ENCODE results near the gene COLEC11. TPM values are rescaled to one million over a fixed set of nuclear protein-coding genes. Genes with fewer than 3 reads are reported as not detected.

The COLEC11 gene
- total and polyA plus RNA-seq, 10 donors, result 0.64 to 8.0 (median 3.1) TPM

DNA sequence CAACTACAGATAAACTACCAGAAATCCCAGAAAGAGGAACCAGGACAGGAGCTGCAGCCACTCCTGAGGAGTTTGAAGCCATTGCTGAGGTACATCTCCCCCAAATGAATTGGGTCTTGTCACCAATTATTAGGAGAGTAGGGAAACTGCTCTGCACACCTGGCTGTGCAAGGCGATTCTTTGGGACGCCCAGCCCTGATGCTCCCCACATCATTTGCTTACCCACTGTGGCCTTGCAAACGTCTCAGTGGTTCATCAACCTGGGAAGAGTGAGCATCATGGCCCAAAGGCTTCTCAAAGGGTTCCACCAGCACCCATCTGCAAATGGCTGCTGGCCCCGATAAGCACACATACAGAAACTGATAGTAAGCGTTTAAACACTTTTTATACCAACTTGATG, 86.7 kb downstream of the COLEC11 start:
- H3K27me3 ChIP-seq (replicated peaks in 1 of 7), result no peaks in the 10 kb centered on the region
- H3K36me3 ChIP-seq, result no peaks in the 10 kb centered on the region
- DNase-seq, result no peak
- H3K27ac ChIP-seq, result no peak overlapping the region
- TF ChIP-seq, protein P1, sequence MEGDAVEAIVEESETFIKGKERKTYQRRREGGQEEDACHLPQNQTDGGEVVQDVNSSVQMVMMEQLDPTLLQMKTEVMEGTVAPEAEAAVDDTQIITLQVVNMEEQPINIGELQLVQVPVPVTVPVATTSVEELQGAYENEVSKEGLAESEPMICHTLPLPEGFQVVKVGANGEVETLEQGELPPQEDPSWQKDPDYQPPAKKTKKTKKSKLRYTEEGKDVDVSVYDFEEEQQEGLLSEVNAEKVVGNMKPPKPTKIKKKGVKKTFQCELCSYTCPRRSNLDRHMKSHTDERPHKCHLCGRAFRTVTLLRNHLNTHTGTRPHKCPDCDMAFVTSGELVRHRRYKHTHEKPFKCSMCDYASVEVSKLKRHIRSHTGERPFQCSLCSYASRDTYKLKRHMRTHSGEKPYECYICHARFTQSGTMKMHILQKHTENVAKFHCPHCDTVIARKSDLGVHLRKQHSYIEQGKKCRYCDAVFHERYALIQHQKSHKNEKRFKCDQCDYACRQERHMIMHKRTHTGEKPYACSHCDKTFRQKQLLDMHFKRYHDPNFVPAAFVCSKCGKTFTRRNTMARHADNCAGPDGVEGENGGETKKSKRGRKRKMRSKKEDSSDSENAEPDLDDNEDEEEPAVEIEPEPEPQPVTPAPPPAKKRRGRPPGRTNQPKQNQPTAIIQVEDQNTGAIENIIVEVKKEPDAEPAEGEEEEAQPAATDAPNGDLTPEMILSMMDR (IDR thresholded peaks at IDR 0.05 in 8 of 11, conservative IDR thresholded peaks at IDR 0.05 in 3 of 11), result no peak
- TF ChIP-seq POLR2A (IDR thresholded peaks at IDR 0.05) (no peak), POLR2AphosphoS5 (IDR thresholded peaks at IDR 0.05) (no peak)
- no peak overlapping the region for H3K4me3 ChIP-seq
- no peaks in the 10 kb centered on the region for H3K4me1 ChIP-seq
- no peaks in the 10 kb centered on the region for H3K9me3 ChIP-seq
- intact Hi-C loops (cut with DNase I; ENCODE audit: low total_unique reads), result no loop called here
- 73 to 87% (median 84%) methylated on average over 5 of the region's 5 CpGs for WGBS, 5 donors

DNA sequence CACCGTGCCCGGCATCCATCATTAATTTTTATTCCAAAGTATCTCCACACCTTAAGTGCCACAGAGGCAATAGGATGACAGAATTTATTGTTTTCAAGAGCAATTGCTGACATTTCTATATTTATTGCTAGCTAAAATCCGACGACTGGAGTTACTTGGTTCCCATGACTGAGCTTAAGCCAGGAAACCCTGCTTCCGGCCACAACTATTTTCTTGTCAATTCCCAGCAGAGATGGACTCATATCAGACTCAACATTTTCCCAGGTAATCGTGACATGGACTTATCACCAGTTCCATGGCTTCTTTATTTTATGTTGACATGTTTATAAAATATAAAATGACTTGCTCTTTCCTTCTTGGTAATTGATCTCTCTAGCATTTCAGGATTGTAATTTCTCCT, 87.9 kb downstream of the COLEC11 start:
- H3K9me3 ChIP-seq, result no peaks in the 10 kb centered on the region
- intact Hi-C loops (cut with DNase I; ENCODE audit: low total_unique reads), result no loop called here
- H3K4me3 ChIP-seq, result no peak overlapping the region
- no peaks in the 10 kb centered on the region for H3K4me1 ChIP-seq
- no peaks in the 10 kb centered on the region for H3K36me3 ChIP-seq
- H3K27ac ChIP-seq, result no peak overlapping the region
- TF ChIP-seq, protein P1 (IDR thresholded peaks at IDR 0.05 in 8 of 11, conservative IDR thresholded peaks at IDR 0.05 in 3 of 11), result no peak
- no peak for TF ChIP-seq POLR2AphosphoS5 (IDR thresholded peaks at IDR 0.05)
- TF ChIP-seq POLR2A (IDR thresholded peaks at IDR 0.05), result no peak
- DNase-seq, result no peak
- WGBS, 5 donors, result 65 to 77% (median 70%) methylated on average over 6 of the region's 6 CpGs
- H3K27me3 ChIP-seq (replicated peaks in 1 of 7), result no peaks in the 10 kb centered on the region

DNA sequence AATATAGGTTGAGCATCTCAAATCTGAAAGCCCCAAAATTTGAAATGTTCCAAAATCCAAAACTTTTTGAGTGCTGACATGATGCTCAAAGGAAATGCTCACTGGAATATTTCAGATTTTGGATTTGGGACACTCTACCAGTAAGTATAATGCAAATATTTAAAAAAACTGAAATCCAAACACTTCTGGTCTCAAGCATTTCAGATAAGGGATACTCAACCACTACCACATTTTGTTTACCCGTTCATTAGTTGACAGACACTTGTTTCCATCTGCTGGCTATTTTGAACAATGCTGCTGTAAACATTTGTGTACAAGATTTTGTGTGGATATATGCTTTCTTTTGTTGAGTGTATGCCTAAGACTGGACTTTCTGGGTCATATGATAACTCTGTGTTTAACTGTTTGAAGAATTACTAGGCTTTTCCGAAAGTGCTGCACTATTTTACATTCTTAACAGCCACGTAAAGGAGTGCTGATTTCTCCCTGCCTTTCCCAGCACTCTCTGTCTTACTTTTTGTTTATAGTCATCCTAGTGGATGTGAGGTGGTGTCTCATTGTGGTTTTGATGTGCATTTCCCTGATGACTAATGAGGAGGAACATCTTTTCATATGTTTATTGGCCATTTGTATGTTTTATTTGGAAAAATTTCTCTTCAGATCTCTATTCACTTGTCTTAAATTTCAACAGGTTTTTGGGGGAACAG, 89.0 kb downstream of the COLEC11 start:
- WGBS, 5 donors, result 69 to 82% (median 71%) methylated on average over 3 of the region's 3 CpGs
- no peak for DNase-seq
- Histone ChIP-seq H3K9me3 (no peaks in the 10 kb centered on the region), H3K27ac (no peak overlapping the region), H3K4me1 (no peaks in the 10 kb centered on the region), H3K36me3 (no peaks in the 10 kb centered on the region), H3K27me3 (replicated peaks in 1 of 7) (no peaks in the 10 kb centered on the region), H3K4me3 (no peak overlapping the region)
- TF ChIP-seq POLR2AphosphoS5 (IDR thresholded peaks at IDR 0.05) (no peak), POLR2A (IDR thresholded peaks at IDR 0.05) (no peak)
- TF ChIP-seq, protein P1 (IDR thresholded peaks at IDR 0.05 in 8 of 11, conservative IDR thresholded peaks at IDR 0.05 in 3 of 11), result no peak
- intact Hi-C loops (cut with DNase I; ENCODE audit: low total_unique reads), result no loop called here

DNA sequence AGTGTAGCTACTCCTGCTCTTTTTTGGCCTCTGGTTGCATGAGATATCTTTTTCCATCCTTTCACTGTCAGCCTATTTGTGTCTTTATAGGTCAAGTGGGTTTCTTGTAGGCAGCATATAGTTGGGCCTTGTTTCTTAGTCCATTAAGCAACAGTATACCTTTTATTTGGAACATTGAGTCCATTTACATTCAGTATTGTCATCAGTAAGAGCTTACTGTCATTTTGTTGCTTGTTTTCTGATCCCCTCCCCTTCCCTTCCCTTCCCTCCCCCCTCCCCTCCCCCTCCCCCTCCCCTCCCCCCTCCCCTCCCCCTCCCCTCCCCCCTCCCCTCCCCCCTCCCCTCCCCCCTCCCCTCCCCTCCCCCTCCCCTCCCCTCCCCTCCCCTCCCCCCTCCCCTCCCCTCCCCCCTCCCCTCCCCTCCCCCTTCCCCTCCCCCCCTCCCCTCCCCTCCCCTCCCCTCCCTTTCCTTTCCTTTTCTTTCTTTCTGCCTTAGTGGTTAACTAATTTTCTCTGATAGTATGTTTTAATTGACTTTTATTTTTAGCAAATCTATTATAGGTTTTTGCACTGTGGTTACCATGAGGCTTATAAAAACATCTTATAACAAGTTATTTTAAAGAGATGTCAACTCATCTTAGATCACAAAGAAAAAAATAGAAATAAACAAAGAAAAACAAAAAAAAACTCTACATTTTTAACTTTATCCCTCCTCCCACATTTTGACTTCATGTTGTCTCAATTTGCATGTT, 95.3 kb downstream of the COLEC11 start:
- Histone ChIP-seq H3K27me3 (replicated peaks in 1 of 7) (peaks cover 0 to 12% (median 0%) of the 10 kb centered on the region in 7 donors), H3K4me3 (no peak overlapping the region), H3K27ac (no peak overlapping the region), H3K9me3 (peaks cover 0 to 28% (median 13%) of the 10 kb centered on the region in 8 donors), H3K4me1 (no peaks in the 10 kb centered on the region), H3K36me3 (no peaks in the 10 kb centered on the region)
- intact Hi-C loops (cut with DNase I; ENCODE audit: low total_unique reads), result no loop called here
- DNase-seq, result no peak
- TF ChIP-seq POLR2A (IDR thresholded peaks at IDR 0.05), result no peak
- TF ChIP-seq, protein P1 (IDR thresholded peaks at IDR 0.05 in 8 of 11, conservative IDR thresholded peaks at IDR 0.05 in 3 of 11), result no peak
- no peak for TF ChIP-seq POLR2AphosphoS5 (IDR thresholded peaks at IDR 0.05)

Data from spleen (tissue), 11 donors.